Activated naive CD4-positive, alpha-beta T cell treated with anti-CD3 and anti-CD28 coated beads, Interleukin-2, amount 10 ng/mL, durations not matched to agents 7 days and 5 days (primary cell): ENCODE results near the gene ZNF205.

ENCODE experiments used
- CTCF ChIA-PET: fragments of 350-600 bp; sonication (Branson Sonifier 250); formaldehyde crosslinking; loops from one replicate; lab custom pipeline; 2021; ENCODE audit warnings: antibody characterized with exemption; lab: Charles Lee
- DNase-seq: peaks from one replicate; pipeline ENCODE4 v3.0.0-alpha.2; 2020
- H3K27ac Mint-ChIP-seq: one replicate; pipeline ENCODE4 v1.8.0; 2021; ENCODE audit warnings: mild to moderate bottlenecking, moderate library complexity, mixed read lengths
- H3K27me3 Mint-ChIP-seq: one replicate; pipeline ENCODE4 v1.8.0; 2021; ENCODE audit warnings: mild to moderate bottlenecking, mixed read lengths
- H3K36me3 Mint-ChIP-seq: one replicate; pipeline ENCODE4 v1.8.0; 2021; ENCODE audit warnings: mixed read lengths
- H3K4me1 Mint-ChIP-seq: one replicate; pipeline ENCODE4 v1.8.0; 2021; ENCODE audit warnings: mixed read lengths
- H3K4me3 Mint-ChIP-seq: one replicate; pipeline ENCODE4 v1.8.0; 2021; ENCODE audit warnings: mild to moderate bottlenecking, moderate library complexity, mixed read lengths
- H3K9me3 Mint-ChIP-seq: one replicate; pipeline ENCODE4 v1.8.0; 2021; ENCODE audit warnings: mixed read lengths

ZNF205 gene

DNA sequence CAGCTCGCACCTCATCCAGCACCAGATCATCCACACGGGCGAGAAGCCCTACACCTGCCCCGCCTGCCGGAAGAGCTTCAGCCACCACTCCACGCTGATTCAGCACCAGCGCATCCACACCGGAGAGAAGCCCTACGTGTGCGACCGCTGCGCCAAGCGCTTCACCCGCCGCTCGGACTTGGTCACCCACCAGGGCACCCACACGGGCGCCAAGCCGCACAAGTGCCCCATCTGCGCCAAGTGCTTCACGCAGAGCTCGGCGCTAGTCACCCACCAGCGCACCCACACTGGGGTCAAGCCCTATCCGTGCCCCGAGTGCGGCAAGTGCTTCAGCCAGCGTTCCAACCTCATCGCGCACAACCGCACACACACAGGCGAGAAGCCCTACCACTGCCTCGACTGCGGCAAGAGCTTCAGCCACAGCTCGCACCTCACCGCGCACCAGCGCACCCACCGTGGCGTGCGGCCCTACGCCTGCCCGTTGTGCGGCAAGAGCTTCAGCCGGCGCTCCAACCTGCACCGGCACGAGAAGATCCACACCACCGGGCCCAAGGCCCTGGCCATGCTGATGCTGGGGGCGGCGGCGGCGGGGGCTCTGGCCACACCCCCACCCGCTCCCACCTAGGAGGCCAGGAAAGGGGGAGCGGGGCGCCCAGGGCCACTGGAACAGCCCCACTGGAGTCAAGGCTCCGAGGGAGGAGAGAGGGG is 7.5 kb downstream of the ZNF205 start:
- Mint-ChIP-seq H3K36me3 (peaks cover 2% of the 10 kb centered on the region), H3K9me3 (no peaks in the 10 kb centered on the region), H3K27me3 (peaks cover 34% of the 10 kb centered on the region), H3K4me3 (no peak overlapping the region), H3K4me1 (peaks cover 18% of the 10 kb centered on the region), H3K27ac (no peak overlapping the region)
- CTCF ChIA-PET = interaction anchor here (1.2 kb wide), 1 partner anchor 18 kb away, joined by 3 read pairs; no protein-coding TSS in a partner anchor
- DNase-seq = no peak

DNA sequence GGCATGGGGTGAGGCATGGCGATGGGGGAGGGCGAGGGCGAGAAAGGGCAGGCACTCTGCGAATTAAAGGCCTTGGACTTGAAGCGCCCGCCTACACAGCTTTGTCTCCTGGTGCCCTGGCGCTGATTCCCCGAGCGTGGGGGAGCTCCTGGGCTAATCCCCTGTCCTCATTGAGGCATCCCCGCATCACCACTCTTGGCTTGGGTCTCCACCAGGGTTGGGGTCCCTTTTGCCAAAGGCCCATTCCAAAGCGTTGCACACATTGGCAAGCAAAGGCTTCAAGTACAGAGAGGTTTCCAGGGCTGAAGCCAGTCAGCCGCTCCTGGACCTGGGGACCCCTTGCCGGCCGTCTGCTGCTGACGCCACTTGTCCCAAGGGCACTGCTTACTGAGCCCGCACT is 8.0 kb downstream of the ZNF205 start:
- Mint-ChIP-seq H3K27me3 (peaks cover 29% of the 10 kb centered on the region), H3K9me3 (no peaks in the 10 kb centered on the region), H3K36me3 (peaks cover 6% of the 10 kb centered on the region), H3K27ac (no peak overlapping the region), H3K4me1 (peaks cover 22% of the 10 kb centered on the region), H3K4me3 (no peak overlapping the region)
- DNase-seq = no peak
- CTCF ChIA-PET = interaction anchor here (1.2 to 1.3 kb wide), 2 partner anchors 9 to 18 kb away, joined by 3 to 5 read pairs; no protein-coding TSS in a partner anchor

DNA sequence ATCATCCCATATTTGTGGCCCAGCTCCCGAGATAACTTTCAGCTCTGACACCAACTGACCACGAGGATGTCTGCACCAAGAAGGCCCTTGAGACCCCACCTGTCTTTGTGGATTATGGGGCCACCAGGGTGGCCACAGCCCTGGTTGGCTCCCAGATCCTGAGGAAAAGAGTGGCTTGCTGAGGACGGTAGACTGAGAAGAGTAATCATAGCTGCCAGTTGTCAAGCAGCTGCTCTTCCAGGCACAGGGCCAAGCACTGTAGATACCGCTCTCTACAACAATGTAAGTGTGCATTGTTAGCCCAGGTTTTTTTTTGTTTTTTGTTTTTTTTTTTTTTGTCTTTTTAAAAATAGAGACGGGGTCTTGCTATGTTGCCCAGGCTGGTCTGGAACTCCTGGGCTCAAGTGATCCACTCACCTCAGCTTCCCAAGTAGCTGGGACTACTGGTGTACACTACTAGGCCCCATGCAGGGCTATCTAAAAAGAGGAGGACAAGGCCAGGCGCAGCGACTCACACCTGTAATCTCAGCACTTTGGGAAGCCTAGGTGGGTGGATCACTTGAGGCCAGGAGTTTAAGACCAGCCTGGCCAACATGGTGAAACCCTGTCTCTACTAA is 9.6 kb downstream of the ZNF205 start:
- Mint-ChIP-seq H3K27me3 (peaks cover 17% of the 10 kb centered on the region), H3K36me3 (peaks cover 15% of the 10 kb centered on the region), H3K9me3 (no peaks in the 10 kb centered on the region), H3K4me1 (peaks cover 36% of the 10 kb centered on the region), H3K27ac (no peak overlapping the region), H3K4me3 (no peak overlapping the region)
- CTCF ChIA-PET = interaction anchor here (0.9 to 1.3 kb wide), 5 partner anchors 8 to 26 kb away, joined by 3 to 5 read pairs (median 4); partner anchors contain the start of gene ZNF213
- DNase-seq = no peak

DNA sequence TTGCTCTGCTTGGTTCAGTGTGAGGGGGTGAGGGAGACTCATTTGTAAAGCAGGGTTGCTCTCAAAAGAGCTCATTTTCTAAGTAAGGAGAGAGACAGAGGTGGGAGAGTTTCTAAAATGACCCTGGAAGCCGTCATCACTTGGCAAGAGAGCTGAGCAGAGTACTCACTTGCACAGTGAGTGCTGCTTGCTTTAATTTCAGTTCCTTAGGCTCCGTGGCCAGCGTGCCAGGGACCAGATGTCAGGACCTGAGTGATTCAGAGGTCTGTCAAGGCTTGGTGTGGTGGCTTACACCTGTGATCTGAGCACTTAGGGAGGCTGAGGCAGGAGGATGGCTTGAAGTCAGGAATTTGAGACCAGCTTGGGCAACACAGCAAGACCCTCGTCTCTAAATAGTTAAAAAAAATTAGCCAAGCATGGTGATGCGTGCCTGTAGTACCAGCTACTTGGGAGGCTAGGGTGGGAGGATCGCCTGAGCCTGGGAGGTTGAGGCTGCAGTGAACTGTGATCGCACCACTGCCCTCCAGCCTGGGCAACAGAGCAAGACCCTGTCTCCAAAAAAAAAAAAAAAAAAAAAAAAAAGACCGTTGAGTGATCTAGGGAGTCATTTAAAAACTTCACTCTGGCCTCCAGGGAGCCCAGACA is 10.7 kb downstream of the ZNF205 start:
- DNase-seq = no peak
- H3K27me3 Mint-ChIP-seq = peaks cover 12% of the 10 kb centered on the region
- peak overlapping the region; percentile 98 for H3K27ac Mint-ChIP-seq
- CTCF ChIA-PET = interaction anchor here (0.9 to 1.2 kb wide), 4 partner anchors 11 to 91 kb away, joined by 3 to 4 read pairs (median 3); partner anchors contain the start of gene ZNF213
- peaks cover 47% of the 10 kb centered on the region for H3K4me1 Mint-ChIP-seq
- peak overlapping the region; percentile 93 for H3K4me3 Mint-ChIP-seq
- peaks cover 21% of the 10 kb centered on the region for H3K36me3 Mint-ChIP-seq
- H3K9me3 Mint-ChIP-seq = no peaks in the 10 kb centered on the region

DNA sequence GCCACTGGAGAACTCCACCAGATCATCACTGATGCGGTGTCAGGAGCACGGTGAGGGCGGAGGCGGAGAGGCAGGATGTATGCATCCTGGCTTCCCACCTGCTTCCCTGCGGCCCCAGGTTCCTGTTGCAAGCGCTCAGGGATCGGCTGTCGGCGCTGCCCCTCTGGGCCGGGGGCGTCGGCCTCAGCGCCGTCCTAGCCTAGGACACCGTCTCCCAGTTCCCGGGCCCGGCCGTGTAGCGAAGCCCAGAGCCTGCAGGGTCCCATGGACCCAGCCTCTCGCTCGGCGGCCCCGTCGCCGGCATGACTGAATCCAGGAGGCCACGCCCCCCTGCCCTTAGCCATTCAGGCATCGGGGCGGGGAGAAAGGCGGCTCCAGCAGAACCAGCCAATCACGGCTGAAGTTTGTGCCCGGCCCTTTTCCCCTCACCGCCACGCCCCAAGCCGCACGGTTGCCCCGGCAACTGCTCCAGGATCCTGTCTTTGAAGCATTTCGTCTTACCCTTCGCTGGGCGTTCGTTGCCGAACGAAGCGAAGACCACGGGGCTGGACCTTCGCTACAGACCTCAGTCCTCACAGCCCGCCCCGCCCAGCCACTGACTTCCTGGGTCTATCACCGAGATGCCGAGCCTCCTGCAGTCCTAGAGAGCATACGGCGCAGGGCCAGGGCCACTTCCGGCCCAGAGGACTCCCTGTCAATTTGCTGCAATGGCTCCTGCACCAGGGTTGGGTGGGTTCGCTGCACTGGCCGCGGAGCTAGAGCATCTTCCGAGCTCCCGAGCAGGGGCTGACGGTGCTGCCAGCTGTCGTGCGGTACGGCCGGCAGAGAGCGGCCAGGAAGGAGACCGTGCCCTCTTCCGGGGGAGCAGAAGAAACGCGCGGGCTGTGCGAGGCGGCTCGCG is 11.8 kb downstream of the ZNF205 start:
- DNase-seq = peak; percentile 99
- peak overlapping the region; percentile 93 for H3K4me3 Mint-ChIP-seq
- CTCF ChIA-PET = interaction anchor here (0.7 to 11.5 kb wide), 4 partner anchors 24 to 1159 kb away, joined by 3 to 200 read pairs (median 70); partner anchors contain the start of gene ZSCAN10
- no peaks in the 10 kb centered on the region for H3K9me3 Mint-ChIP-seq
- H3K27ac Mint-ChIP-seq = peak overlapping the region; percentile 98
- H3K36me3 Mint-ChIP-seq = peaks cover 24% of the 10 kb centered on the region
- peaks cover 8% of the 10 kb centered on the region for H3K27me3 Mint-ChIP-seq
- H3K4me1 Mint-ChIP-seq = peaks cover 57% of the 10 kb centered on the region

DNA sequence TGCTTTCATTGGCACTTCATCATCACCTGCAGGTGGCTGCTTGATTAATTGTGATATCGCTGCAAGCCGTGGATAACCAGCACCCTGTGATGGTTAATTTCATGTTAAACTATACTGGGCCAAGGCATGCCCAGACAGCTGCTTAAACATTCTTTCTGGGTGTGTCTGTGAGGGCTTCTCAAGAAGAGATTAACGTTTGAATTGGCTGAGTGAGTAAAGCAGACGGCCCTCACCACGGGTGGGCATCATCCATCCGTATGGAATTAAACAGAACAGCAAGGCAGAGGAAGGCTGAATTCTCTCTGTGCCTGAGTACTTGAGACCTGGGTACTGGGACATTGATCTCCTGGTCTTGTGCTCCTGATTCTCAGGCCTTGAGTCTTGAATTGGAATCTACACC is 15.4 kb downstream of the ZNF205 start:
- no peaks in the 10 kb centered on the region for H3K9me3 Mint-ChIP-seq
- peaks cover 33% of the 10 kb centered on the region for H3K36me3 Mint-ChIP-seq
- peaks cover 74% of the 10 kb centered on the region for H3K4me1 Mint-ChIP-seq
- H3K4me3 Mint-ChIP-seq = peak overlapping the region; percentile 48
- H3K27ac Mint-ChIP-seq = peak overlapping the region; percentile 69
- DNase-seq = no peak
- no peaks in the 10 kb centered on the region for H3K27me3 Mint-ChIP-seq
- CTCF ChIA-PET = interaction anchor here (0.9 to 11.5 kb wide), 6 partner anchors 27 to 97 kb away, joined by 3 to 200 read pairs (median 86); partner anchors contain the start of genes IL32 and ZSCAN10

DNA sequence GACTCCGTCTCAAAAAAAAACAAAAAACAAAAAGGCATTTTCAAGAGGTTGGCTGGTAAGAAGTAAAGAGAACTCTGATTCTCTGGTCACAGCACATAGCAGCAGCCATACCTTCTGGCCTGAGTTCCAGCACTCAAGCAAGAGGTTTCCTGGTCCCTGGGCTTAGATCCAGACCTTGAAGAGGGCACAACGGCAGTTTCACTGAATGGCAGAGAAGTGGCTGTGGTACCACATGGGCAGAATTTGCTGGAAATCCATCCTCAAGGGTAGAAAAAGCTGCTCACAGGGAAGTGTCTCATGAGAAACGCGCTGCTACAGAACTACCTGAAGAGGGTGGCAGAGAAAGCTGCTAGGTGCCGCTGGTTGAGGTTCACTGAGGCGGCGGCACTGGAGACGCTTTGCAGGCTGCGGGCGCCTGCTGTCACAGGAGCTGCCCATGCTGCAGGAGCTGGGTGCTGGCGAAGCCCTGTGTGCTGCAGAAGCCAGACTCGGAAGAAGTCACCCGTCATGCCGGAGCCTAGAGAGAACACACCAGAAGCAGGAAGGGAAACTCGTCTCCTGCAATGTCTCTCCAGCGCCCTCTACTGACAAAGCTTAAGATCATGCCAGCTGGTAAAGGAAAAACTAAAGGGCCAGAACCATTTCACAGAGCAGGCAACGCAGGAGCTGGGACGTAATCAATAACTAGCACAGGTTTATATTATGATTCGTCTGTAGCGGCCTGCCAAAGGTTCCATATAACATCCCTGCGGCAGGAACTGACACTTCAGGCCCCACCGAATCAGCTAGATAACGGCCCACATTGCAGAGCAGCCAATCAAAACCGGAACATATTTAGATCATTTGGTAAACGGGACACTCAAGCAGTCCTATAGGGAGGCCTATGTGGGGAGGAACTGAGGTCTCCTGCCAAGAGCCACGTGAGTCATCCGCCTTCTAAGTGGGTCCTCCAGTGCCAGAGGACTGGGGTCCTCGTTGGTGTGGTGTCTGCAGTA is 17.0 kb downstream of the ZNF205 start:
- DNase-seq = peak; percentile 89
- CTCF ChIA-PET = interaction anchor here (0.5 to 11.5 kb wide), 30 partner anchors 8 to 222 kb away, joined by 3 to 200 read pairs (median 4); partner anchors contain the start of genes IL32, TNFRSF12A, ZNF205 and ZSCAN10
- Mint-ChIP-seq H3K4me1 (peaks cover 71% of the 10 kb centered on the region), H3K27ac (peak overlapping the region; percentile 90), H3K4me3 (peak overlapping the region; percentile 89), H3K27me3 (no peaks in the 10 kb centered on the region), H3K36me3 (peaks cover 35% of the 10 kb centered on the region), H3K9me3 (no peaks in the 10 kb centered on the region)

DNA sequence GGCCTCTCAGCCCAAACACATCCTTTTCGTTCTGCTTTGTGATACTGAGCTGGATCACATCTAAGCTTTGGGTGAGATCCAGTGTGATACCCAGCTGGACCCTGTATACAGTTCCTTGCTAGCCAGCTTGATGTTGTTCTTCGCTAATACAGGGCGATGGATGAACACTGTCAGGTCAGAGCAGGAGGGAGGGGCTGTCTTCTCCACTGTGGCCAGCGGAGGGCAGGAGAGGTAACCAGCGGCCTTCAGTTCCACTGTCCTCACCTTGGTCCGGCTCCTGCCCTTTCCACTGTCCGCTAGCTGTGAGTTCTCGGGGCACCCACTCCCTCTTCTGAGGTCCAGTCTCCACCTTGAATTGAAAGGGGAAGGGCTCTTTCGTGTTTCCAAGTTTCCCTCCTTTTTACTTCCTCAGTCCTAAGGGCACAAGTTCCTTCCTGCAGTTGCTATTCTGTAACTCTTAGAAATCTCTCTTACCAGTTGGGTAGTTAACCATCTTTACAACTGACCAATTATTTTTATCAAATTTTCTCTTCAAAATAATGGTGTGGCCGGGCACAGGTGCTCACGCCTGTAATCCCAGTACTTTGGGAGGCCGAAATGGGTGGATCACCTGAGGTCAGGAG is 19.5 kb downstream of the ZNF205 start:
- peak; percentile 67 for DNase-seq
- Mint-ChIP-seq H3K27ac (peak overlapping the region; percentile 37), H3K4me3 (no peak overlapping the region), H3K36me3 (peaks cover 25% of the 10 kb centered on the region), H3K9me3 (no peaks in the 10 kb centered on the region), H3K4me1 (peaks cover 62% of the 10 kb centered on the region), H3K27me3 (no peaks in the 10 kb centered on the region)
- CTCF ChIA-PET = interaction anchor here (0.7 to 11.5 kb wide), 16 partner anchors 14 to 763 kb away, joined by 3 to 200 read pairs (median 7); partner anchors contain the start of genes IL32 and ZSCAN10

DNA sequence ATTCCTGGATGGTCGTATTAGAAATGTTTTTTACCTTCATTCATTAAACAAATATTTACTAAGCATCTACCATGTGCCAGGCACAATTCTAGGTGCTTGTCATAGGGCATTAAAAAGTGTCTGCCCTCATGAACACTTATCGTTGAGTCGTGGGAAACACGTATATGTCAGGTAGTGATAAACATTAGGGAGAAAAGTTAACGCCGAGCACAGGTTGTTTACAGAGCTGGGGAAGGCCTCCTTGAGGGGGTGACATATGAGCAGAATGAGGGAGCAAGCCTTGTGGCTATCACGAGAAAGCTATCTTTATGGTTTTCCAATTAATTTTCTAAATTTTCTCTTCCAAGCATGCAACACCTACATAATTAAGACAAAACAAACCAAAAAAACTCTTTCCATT is 21.5 kb downstream of the ZNF205 start:
- peak overlapping the region; percentile 93 for H3K4me3 Mint-ChIP-seq
- CTCF ChIA-PET = interaction anchor here (0.7 to 11.5 kb wide), 8 partner anchors 11 to 104 kb away, joined by 3 to 131 read pairs (median 8); no protein-coding TSS in a partner anchor

DNA sequence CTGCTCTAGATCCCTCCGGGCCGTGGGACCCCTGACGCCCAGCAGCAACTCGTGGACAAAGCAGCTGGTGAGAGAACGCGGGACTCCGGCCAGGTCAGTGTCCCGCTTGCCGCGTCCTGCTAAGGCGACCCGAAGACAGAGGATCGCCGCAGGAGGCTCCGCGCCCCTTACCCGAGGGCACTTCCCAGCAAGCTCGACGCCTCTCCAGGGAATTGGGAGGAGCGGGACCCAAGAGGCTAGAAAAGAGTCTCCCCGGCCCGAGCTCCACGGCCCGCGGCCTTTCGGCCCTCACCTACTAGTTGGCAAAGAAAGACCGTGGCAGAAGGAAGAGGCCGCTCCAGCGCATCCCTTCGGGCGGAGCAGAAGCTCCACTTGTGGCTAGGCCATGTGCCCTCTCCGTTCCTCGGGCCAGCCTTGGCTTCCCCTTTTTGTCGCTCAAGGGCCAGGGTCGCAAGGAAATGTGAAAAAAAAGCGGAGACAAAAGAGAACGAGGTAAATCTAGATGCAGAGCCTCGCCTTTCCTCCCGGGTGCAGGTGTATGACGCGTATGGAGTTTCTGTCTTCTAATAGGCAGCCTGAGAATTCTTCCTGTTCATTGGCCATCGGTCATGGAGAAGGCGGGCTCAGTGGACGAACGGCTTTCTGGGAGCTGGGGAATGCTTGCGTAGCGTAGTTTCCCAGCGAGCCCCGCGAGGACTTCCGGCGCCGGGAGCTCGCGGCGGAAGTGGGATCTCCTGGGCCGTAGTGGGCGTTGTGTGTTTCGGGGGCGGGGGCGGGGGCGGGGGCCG is 22.1 kb downstream of the ZNF205 start, which contains the start of gene ZNF213:
ZNF213 (plus strand) TSS at position 692 of the 788 bp plus-strand sequence. CDS start 2,252 bp downstream, outside the sequence.
- H3K4me1 Mint-ChIP-seq = peaks cover 41% of the 10 kb centered on the region
- CTCF ChIA-PET = interaction anchor here (0.7 to 11.5 kb wide), 12 partner anchors 9 to 109 kb away, joined by 3 to 131 read pairs (median 6); no protein-coding TSS in a partner anchor
- H3K9me3 Mint-ChIP-seq = no peaks in the 10 kb centered on the region
- H3K36me3 Mint-ChIP-seq = peaks cover 22% of the 10 kb centered on the region
- peak; percentile 97 for DNase-seq
- no peaks in the 10 kb centered on the region for H3K27me3 Mint-ChIP-seq
- peak within 1 kb of the TSS; percentile 93 for H3K27ac Mint-ChIP-seq
- H3K4me3 Mint-ChIP-seq = peak within 1 kb of the TSS; percentile 93

More for the DNA sequence above, 21.5 kb downstream of the ZNF205 start:
- H3K36me3 Mint-ChIP-seq = peaks cover 21% of the 10 kb centered on the region
- peaks cover 45% of the 10 kb centered on the region for H3K4me1 Mint-ChIP-seq
- peak overlapping the region; percentile 93 for H3K27ac Mint-ChIP-seq
- no peaks in the 10 kb centered on the region for H3K9me3 Mint-ChIP-seq
- H3K27me3 Mint-ChIP-seq = no peaks in the 10 kb centered on the region
- DNase-seq = no peak

DNA sequence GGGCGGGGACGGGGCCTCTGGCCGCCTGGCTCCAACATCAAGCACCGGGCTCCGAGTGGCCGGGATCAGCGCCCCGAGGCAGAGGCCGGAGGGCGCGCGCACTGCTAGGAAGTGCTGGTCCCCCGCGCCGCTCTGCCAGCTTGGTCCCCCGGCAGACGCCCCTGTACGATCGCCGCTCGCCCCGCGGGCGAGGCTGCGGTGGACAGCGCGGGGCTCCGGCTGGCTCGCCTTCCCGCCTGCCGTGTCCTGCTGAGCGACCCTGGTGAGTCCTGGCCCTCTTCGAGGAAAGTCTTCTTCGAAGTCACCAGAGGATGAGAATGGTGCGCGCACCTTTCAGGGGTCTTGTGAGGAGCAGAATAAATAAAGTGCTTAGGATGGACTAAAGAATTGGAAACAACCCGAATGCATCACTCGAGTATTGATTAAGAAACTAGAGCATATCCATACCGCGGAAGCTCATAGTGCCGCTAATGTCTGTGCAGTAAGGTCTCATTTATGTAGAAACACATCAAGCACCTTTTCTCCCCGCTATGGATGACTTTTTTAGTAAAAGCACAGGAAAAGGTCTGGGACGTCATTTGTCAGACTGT is 22.8 kb downstream of the ZNF205 start:
- Mint-ChIP-seq H3K9me3 (no peaks in the 10 kb centered on the region), H3K36me3 (peaks cover 21% of the 10 kb centered on the region), H3K27ac (peak overlapping the region; percentile 92), H3K27me3 (no peaks in the 10 kb centered on the region), H3K4me1 (peaks cover 34% of the 10 kb centered on the region), H3K4me3 (peak overlapping the region; percentile 93)
- no peak for DNase-seq
- CTCF ChIA-PET = interaction anchor here (0.8 to 11.5 kb wide), 11 partner anchors 9 to 109 kb away, joined by 3 to 131 read pairs (median 7); no protein-coding TSS in a partner anchor
